ENCODE results near the gene PHC2. TPM values are rescaled to one million over a fixed set of nuclear protein-coding genes. Genes with fewer than 3 reads are reported as not detected.

Gene PHC2
- polyA plus RNA-seq, 1 donor from 2014 or later = 171 TPM

GRCh38 chr1:33374336-33375105 is 56.4 kb downstream of the PHC2 start:
- no peak overlapping the region for H3K4me3 ChIP-seq (ENCODE audit: low read length)
- H4K20me1 ChIP-seq (ENCODE audit: insufficient read depth) = peaks cover 9% of the 10 kb centered on the region
- H3F3A ChIP-seq (ENCODE audit: insufficient read depth, low read length, poor library complexity, severe bottlenecking) = no peaks in the 10 kb centered on the region
- H3K27ac ChIP-seq (ENCODE audit: low read length) = no peak overlapping the region
- H3K36me3 ChIP-seq (ENCODE audit: insufficient read depth, low read length) = peaks cover 7% of the 10 kb centered on the region
- H3K9ac ChIP-seq (ENCODE audit: low read length) = no peak overlapping the region
- H2AFZ ChIP-seq (ENCODE audit: low read depth, low read length) = no peak overlapping the region
- H3K4me2 ChIP-seq (ENCODE audit: low read length) = no peak overlapping the region
- H3K79me2 ChIP-seq (replicated peaks; ENCODE audit: insufficient read depth, low read length) = peaks cover 12% of the 10 kb centered on the region
- no peaks in the 10 kb centered on the region for H3K9me3 ChIP-seq (ENCODE audit: low read length)
- no peaks in the 10 kb centered on the region for H3K27me3 ChIP-seq (ENCODE audit: insufficient read depth, low read depth, low read length)
- no peaks in the 10 kb centered on the region for H3K9me2 ChIP-seq (ENCODE audit: insufficient read depth, low read length)
- TF ChIP-seq TAF1 (IDR thresholded peaks at IDR 0.05; ENCODE audit: low read depth) (no peak), POLR2AphosphoS5 (IDR thresholded peaks at IDR 0.05) (no peak), MXI1 (conservative IDR thresholded peaks at IDR 0.05; ENCODE audit: poor library complexity, severe bottlenecking) (no peak), RAD21 (conservative IDR thresholded peaks at IDR 0.05) (no peak), EP300 (conservative IDR thresholded peaks at IDR 0.05; ENCODE audit: poor library complexity, severe bottlenecking) (no peak), SMC3 (conservative IDR thresholded peaks at IDR 0.05; ENCODE audit: poor library complexity) (no peak), EZH2 (IDR thresholded peaks at IDR 0.05; ENCODE audit: borderline replicate concordance, insufficient read depth, low read length, poor library complexity, severe bottlenecking) (no peak)
- TF ChIP-seq, protein P1, sequence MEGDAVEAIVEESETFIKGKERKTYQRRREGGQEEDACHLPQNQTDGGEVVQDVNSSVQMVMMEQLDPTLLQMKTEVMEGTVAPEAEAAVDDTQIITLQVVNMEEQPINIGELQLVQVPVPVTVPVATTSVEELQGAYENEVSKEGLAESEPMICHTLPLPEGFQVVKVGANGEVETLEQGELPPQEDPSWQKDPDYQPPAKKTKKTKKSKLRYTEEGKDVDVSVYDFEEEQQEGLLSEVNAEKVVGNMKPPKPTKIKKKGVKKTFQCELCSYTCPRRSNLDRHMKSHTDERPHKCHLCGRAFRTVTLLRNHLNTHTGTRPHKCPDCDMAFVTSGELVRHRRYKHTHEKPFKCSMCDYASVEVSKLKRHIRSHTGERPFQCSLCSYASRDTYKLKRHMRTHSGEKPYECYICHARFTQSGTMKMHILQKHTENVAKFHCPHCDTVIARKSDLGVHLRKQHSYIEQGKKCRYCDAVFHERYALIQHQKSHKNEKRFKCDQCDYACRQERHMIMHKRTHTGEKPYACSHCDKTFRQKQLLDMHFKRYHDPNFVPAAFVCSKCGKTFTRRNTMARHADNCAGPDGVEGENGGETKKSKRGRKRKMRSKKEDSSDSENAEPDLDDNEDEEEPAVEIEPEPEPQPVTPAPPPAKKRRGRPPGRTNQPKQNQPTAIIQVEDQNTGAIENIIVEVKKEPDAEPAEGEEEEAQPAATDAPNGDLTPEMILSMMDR (IDR thresholded peaks at IDR 0.05; ENCODE audit: poor library complexity, severe bottlenecking) = no peak
- TF ChIP-seq, protein P2, sequence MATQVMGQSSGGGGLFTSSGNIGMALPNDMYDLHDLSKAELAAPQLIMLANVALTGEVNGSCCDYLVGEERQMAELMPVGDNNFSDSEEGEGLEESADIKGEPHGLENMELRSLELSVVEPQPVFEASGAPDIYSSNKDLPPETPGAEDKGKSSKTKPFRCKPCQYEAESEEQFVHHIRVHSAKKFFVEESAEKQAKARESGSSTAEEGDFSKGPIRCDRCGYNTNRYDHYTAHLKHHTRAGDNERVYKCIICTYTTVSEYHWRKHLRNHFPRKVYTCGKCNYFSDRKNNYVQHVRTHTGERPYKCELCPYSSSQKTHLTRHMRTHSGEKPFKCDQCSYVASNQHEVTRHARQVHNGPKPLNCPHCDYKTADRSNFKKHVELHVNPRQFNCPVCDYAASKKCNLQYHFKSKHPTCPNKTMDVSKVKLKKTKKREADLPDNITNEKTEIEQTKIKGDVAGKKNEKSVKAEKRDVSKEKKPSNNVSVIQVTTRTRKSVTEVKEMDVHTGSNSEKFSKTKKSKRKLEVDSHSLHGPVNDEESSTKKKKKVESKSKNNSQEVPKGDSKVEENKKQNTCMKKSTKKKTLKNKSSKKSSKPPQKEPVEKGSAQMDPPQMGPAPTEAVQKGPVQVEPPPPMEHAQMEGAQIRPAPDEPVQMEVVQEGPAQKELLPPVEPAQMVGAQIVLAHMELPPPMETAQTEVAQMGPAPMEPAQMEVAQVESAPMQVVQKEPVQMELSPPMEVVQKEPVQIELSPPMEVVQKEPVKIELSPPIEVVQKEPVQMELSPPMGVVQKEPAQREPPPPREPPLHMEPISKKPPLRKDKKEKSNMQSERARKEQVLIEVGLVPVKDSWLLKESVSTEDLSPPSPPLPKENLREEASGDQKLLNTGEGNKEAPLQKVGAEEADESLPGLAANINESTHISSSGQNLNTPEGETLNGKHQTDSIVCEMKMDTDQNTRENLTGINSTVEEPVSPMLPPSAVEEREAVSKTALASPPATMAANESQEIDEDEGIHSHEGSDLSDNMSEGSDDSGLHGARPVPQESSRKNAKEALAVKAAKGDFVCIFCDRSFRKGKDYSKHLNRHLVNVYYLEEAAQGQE (IDR thresholded peaks at IDR 0.05; ENCODE audit: borderline replicate concordance) = no peak

DNA sequence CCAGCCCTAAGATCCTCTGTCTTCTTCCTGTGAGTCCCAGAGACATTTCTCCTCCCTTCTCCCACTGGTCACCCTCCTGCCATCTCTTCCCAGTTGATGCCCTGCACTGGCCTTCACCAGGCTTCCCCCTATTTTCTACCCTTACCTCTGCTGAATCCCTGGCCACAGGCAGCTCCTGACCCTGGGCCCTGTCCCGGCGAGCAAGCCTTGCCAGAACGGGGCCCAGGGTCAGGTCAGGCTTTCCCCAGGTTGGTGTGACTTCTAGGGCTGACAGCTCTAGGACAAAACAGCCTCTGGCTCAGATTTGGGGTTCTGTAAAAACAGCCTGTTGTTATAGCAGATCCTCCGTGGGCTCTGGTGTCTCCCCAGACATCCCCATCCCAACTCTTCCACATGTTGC is 57.3 kb downstream of the PHC2 start:
- Histone ChIP-seq H3K9ac (ENCODE audit: low read length) (no peak overlapping the region), H3K36me3 (ENCODE audit: insufficient read depth, low read length) (peaks cover 7% of the 10 kb centered on the region), H3K27ac (ENCODE audit: low read length) (no peak overlapping the region), H3K79me2 (replicated peaks; ENCODE audit: insufficient read depth, low read length) (peaks cover 12% of the 10 kb centered on the region), H4K20me1 (ENCODE audit: insufficient read depth) (peaks cover 9% of the 10 kb centered on the region), H3K9me2 (ENCODE audit: insufficient read depth, low read length) (no peaks in the 10 kb centered on the region), H3K9me3 (ENCODE audit: low read length) (no peaks in the 10 kb centered on the region), H3K4me2 (ENCODE audit: low read length) (no peak overlapping the region), H3F3A (ENCODE audit: insufficient read depth, low read length, poor library complexity, severe bottlenecking) (no peaks in the 10 kb centered on the region), H3K27me3 (ENCODE audit: insufficient read depth, low read depth, low read length) (no peaks in the 10 kb centered on the region), H2AFZ (ENCODE audit: low read depth, low read length) (no peak overlapping the region), H3K4me3 (ENCODE audit: low read length) (no peak overlapping the region)
- TF ChIP-seq EP300 (conservative IDR thresholded peaks at IDR 0.05; ENCODE audit: poor library complexity, severe bottlenecking) = no peak
- TF ChIP-seq, protein P2 (IDR thresholded peaks at IDR 0.05; ENCODE audit: borderline replicate concordance) = no peak
- TF ChIP-seq, protein P1 (IDR thresholded peaks at IDR 0.05; ENCODE audit: poor library complexity, severe bottlenecking) = no peak
- TF ChIP-seq RAD21 (conservative IDR thresholded peaks at IDR 0.05) = no peak
- TF ChIP-seq MXI1 (conservative IDR thresholded peaks at IDR 0.05; ENCODE audit: poor library complexity, severe bottlenecking) = no peak
- TF ChIP-seq TAF1 (IDR thresholded peaks at IDR 0.05; ENCODE audit: low read depth) = no peak
- TF ChIP-seq SMC3 (conservative IDR thresholded peaks at IDR 0.05; ENCODE audit: poor library complexity) = no peak
- no peak for TF ChIP-seq POLR2AphosphoS5 (IDR thresholded peaks at IDR 0.05)
- TF ChIP-seq EZH2 (IDR thresholded peaks at IDR 0.05; ENCODE audit: borderline replicate concordance, insufficient read depth, low read length, poor library complexity, severe bottlenecking) = no peak

Measured in neural cell (in vitro differentiated cells).